ENCODE measurements around the gene GEMIN7.
A peak's percentile ranks its signal among the peaks of the same experiment; 100 is the strongest.
"Not testable (repeated sequence)": the region's sequence is repeated elsewhere in the genome, so short reads cannot be mapped to it uniquely, and the experiment has no call there.

GEMIN7 gene

GRCh38 chr19:45101806-45102205 is 22.7 kb downstream of the GEMIN7 start:
- H3K9me3 ChIP-seq (ENCODE audit: severe bottlenecking), result no peaks in the 10 kb centered on the region
- TF ChIP-seq CTCF (IDR thresholded peaks at IDR 0.05; ENCODE audit: low read depth, low read length), result no peak
- no peak overlapping the region for H3K27ac ChIP-seq
- peaks cover 17% of the 10 kb centered on the region for H3K36me3 ChIP-seq
- no peak for DNase-seq
- H3K4me3 ChIP-seq (ENCODE audit: low read depth, low read length), result no peak overlapping the region
- H3K27me3 ChIP-seq (ENCODE audit: insufficient read depth, low read depth, severe bottlenecking), result no peaks in the 10 kb centered on the region

GRCh38 chr19:45102481-45102880 is 23.4 kb downstream of the GEMIN7 start:
- Histone ChIP-seq H3K27me3 (ENCODE audit: insufficient read depth, low read depth, severe bottlenecking) (no peaks in the 10 kb centered on the region), H3K9me3 (ENCODE audit: severe bottlenecking) (no peaks in the 10 kb centered on the region), H3K36me3 (peaks cover 17% of the 10 kb centered on the region), H3K27ac (no peak overlapping the region), H3K4me3 (ENCODE audit: low read depth, low read length) (no peak overlapping the region)
- no peak for TF ChIP-seq CTCF (IDR thresholded peaks at IDR 0.05; ENCODE audit: low read depth, low read length)
- DNase-seq, result no peak

- no peak for TF ChIP-seq CTCF (IDR thresholded peaks at IDR 0.05; ENCODE audit: low read depth, low read length)
Observed at GRCh38 chr19:45103156-45103507, 24.1 kb downstream of the GEMIN7 start.

GRCh38 chr19:45103508-45104319 is 24.7 kb downstream of the GEMIN7 start:
- peaks cover 17% of the 10 kb centered on the region for H3K36me3 ChIP-seq
- peak; percentile 49 for TF ChIP-seq CTCF (IDR thresholded peaks at IDR 0.05; ENCODE audit: low read depth, low read length)
- H3K9me3 ChIP-seq (ENCODE audit: severe bottlenecking), result no peaks in the 10 kb centered on the region
- no peaks in the 10 kb centered on the region for H3K27me3 ChIP-seq (ENCODE audit: insufficient read depth, low read depth, severe bottlenecking)
- peak; percentile 88 for DNase-seq
- peak overlapping the region; percentile 79 for H3K27ac ChIP-seq
- H3K4me3 ChIP-seq (ENCODE audit: low read depth, low read length), result peak overlapping the region; percentile 33

More at GRCh38 chr19:45103156-45103507, 24.1 kb downstream of the GEMIN7 start:
- H3K9me3 ChIP-seq (ENCODE audit: severe bottlenecking), result no peaks in the 10 kb centered on the region
- no peak overlapping the region for H3K4me3 ChIP-seq (ENCODE audit: low read depth, low read length)
- H3K27me3 ChIP-seq (ENCODE audit: insufficient read depth, low read depth, severe bottlenecking), result no peaks in the 10 kb centered on the region
- no peak for DNase-seq
- peaks cover 17% of the 10 kb centered on the region for H3K36me3 ChIP-seq
- H3K27ac ChIP-seq, result no peak overlapping the region

- TF ChIP-seq CTCF (IDR thresholded peaks at IDR 0.05; ENCODE audit: low read depth, low read length), result no peak
- Histone ChIP-seq H3K4me3 (ENCODE audit: low read depth, low read length) (no peak overlapping the region), H3K27me3 (ENCODE audit: insufficient read depth, low read depth, severe bottlenecking) (no peaks in the 10 kb centered on the region), H3K9me3 (ENCODE audit: severe bottlenecking) (no peaks in the 10 kb centered on the region), H3K27ac (peak overlapping the region; percentile 79), H3K36me3 (peaks cover 11% of the 10 kb centered on the region)
- DNase-seq, result no peak
Observed at GRCh38 chr19:45104658-45105349, 25.7 kb downstream of the GEMIN7 start.

- not testable (repeated sequence) for H3K9me3 ChIP-seq (ENCODE audit: severe bottlenecking); H3K27ac ChIP-seq; DNase-seq
Observed at GRCh38 chr19:45106363-45106762, 27.3 kb downstream of the GEMIN7 start.

More at GRCh38 chr19:45106363-45106762, 27.3 kb downstream of the GEMIN7 start:
- not testable (repeated sequence) for H3K4me3 ChIP-seq (ENCODE audit: low read depth, low read length); H3K27me3 ChIP-seq (ENCODE audit: insufficient read depth, low read depth, severe bottlenecking); H3K36me3 ChIP-seq
